SK-N-SH treated with all-trans-retinoic acid at 6 μM for 48 hours (cell line): Measurements from ENCODE around the gene GRK5.

Experiments used
- ATAC-seq: fragments of 200-7000 bp; cut with Tn5 transposase; 3 replicates; pipeline ENCODE4 v1.9.1; 2020; ENCODE audit warnings: mild to moderate bottlenecking, moderate library complexity
- ARNTL ChIP-seq: fragments of 450-650 bp; formaldehyde crosslinking; IDR thresholded peaks from 2 replicates; pipeline ENCODE4 v1.5.0; 2020; ENCODE audit warnings: low read depth, mild to moderate bottlenecking, moderate library complexity, borderline replicate concordance
- BACH2 ChIP-seq: fragments of 250-450 bp; sonication (Bioruptor Pico); IDR thresholded peaks from 2 replicates; pipeline ENCODE4 v1.9.0; 2021; ENCODE audit warnings: mild to moderate bottlenecking, borderline replicate concordance
- CSDC2 ChIP-seq: fragments of 250-450 bp; sonication (Bioruptor Pico); IDR thresholded peaks from 2 replicates; pipeline ENCODE4 v1.5.0; 2020; ENCODE audit warnings: mild to moderate bottlenecking, moderate library complexity
- ESRRG ChIP-seq: fragments of 250-450 bp; sonication (Bioruptor Pico); IDR thresholded peaks from 2 replicates; pipeline ENCODE4 v1.6.1; 2021; ENCODE audit warnings: mild to moderate bottlenecking
- GLIS3 ChIP-seq: fragments of 250-450 bp; sonication (Bioruptor Pico); IDR thresholded peaks from 2 replicates; pipeline ENCODE4 v1.5.0; 2020; ENCODE audit warnings: mild to moderate bottlenecking, moderate library complexity
- ISL1 ChIP-seq: fragments of 250-450 bp; sonication (Bioruptor Pico); IDR thresholded peaks from 2 replicates; pipeline ENCODE4 v2.1.2; 2022; ENCODE audit warnings: mild to moderate bottlenecking, moderate library complexity
- OSR1 ChIP-seq: fragments of 250-450 bp; sonication (Bioruptor Pico); IDR thresholded peaks from 2 replicates; pipeline ENCODE4 v1.8.0; 2022; ENCODE audit warnings: moderate library complexity, mild to moderate bottlenecking, inconsistent platforms
- PPARA ChIP-seq: fragments of 250-450 bp; sonication (Bioruptor Pico); IDR thresholded peaks from 2 replicates; pipeline ENCODE4 v1.5.0; 2020; ENCODE audit warnings: mild to moderate bottlenecking, borderline replicate concordance
- RARB ChIP-seq: fragments of 250-450 bp; sonication (Bioruptor Pico); IDR thresholded peaks from 2 replicates; pipeline ENCODE4 v1.8.0; 2021; ENCODE audit warnings: mild to moderate bottlenecking, moderate library complexity
- SNAI2 ChIP-seq: fragments of 250-450 bp; sonication (Bioruptor Pico); IDR thresholded peaks from 2 replicates; pipeline ENCODE4 v1.5.0; 2020; ENCODE audit warnings: mild to moderate bottlenecking, moderate library complexity
- TCF4 ChIP-seq: fragments of 250-450 bp; sonication (Bioruptor Pico); IDR thresholded peaks from 2 replicates; pipeline ENCODE4 v1.8.0; 2021; ENCODE audit warnings: mild to moderate bottlenecking, moderate library complexity, borderline replicate concordance
- TOX ChIP-seq: fragments of 250-450 bp; sonication (Bioruptor Pico); IDR thresholded peaks from 2 replicates; pipeline ENCODE4 v1.8.0; 2021; ENCODE audit warnings: mild to moderate bottlenecking, moderate library complexity, borderline replicate concordance
- ZC3H10 ChIP-seq: fragments of 250-450 bp; sonication (Bioruptor Pico); IDR thresholded peaks from 2 replicates; pipeline ENCODE4 v1.5.1; 2021; ENCODE audit warnings: mild to moderate bottlenecking, moderate library complexity
- ZFP3 ChIP-seq: fragments of 250-450 bp; sonication (Bioruptor Pico); IDR thresholded peaks from 2 replicates; pipeline ENCODE4 v1.5.0; 2020; ENCODE audit warnings: mild to moderate bottlenecking, moderate library complexity
- ZFP30 ChIP-seq: fragments of 450-650 bp; formaldehyde crosslinking; IDR thresholded peaks from 2 replicates; pipeline ENCODE4 v1.5.0; 2022; ENCODE audit warnings: mild to moderate bottlenecking, moderate library complexity
- ZNF565 ChIP-seq: fragments of 450-650 bp; formaldehyde crosslinking; conservative IDR thresholded peaks from 2 replicates; pipeline ENCODE4 v1.5.0; 2020; ENCODE audit warnings: low read depth, mild to moderate bottlenecking, moderate library complexity
- ZNF70 ChIP-seq: fragments of 450-650 bp; formaldehyde crosslinking; IDR thresholded peaks from 2 replicates; pipeline ENCODE4 v1.5.0; 2020; ENCODE audit warnings: mild to moderate bottlenecking, moderate library complexity
- ZNF8 ChIP-seq: fragments of 450-650 bp; formaldehyde crosslinking; IDR thresholded peaks from 2 replicates; pipeline ENCODE4 v1.5.0; 2020; ENCODE audit warnings: mild to moderate bottlenecking, moderate library complexity
- TF ChIP-seq, protein P1 (sequence below): fragments of 250-450 bp; sonication (Bioruptor Pico); IDR thresholded peaks from 2 replicates; pipeline ENCODE4 v1.5.1; 2021; ENCODE audit warnings: mild to moderate bottlenecking, moderate library complexity
- TF ChIP-seq, protein P2 (sequence below): fragments of 250-450 bp; sonication (Bioruptor Pico); IDR thresholded peaks from 2 replicates; pipeline ENCODE4 v1.5.1; 2020; ENCODE audit warnings: low read depth, mild to moderate bottlenecking, moderate library complexity
- TF ChIP-seq, protein P3 (sequence below): fragments of 250-450 bp; sonication (Bioruptor Pico); IDR thresholded peaks from 2 replicates; pipeline ENCODE4 v1.5.0; 2020; ENCODE audit warnings: mild to moderate bottlenecking, moderate library complexity
- TF ChIP-seq, protein P4 (sequence below): fragments of 250-450 bp; sonication (Bioruptor Pico); IDR thresholded peaks from 2 replicates; pipeline ENCODE4 v1.8.0; 2021; ENCODE audit warnings: low read depth, mild to moderate bottlenecking, moderate library complexity, borderline replicate concordance

The GRK5 gene

DNA sequence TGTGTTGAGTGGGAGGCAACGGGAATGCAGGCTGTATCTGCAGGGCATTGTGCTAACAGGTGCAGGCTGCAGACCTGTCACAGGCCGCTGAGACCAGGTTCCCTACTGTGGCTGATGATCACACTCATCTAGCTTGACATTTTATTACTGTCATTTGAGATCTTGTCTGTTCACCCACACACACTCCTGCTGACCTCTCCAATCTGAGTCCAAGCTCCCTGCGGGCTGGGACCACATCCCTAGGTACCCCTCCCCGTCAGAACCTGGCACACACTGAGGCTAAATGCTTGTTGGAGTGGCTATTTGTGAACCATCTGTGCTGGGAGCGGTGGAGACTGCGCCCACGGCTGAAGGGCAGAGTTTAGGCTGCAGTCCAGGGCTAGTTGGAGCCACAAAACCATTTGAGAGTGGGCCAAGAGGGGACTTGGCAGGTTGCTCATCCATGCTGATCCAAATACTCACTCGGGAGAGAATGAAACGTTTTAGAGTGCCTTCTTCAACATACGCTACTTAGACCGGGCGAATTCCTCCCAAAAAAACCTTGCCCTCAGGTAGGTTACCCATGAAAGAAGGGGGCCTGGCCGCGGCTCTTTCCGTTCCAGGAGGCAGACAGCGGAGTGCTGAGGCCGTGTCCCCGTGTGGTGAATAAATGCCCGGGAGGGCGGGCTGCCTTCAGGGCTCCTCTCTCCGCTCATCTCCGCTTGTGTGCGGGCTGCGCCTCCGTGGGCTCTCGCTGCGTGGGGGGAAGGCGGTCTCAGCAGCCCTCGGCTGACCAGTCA, 170.8 kb downstream of the GRK5 start (continued):
- TF ChIP-seq, protein P1, sequence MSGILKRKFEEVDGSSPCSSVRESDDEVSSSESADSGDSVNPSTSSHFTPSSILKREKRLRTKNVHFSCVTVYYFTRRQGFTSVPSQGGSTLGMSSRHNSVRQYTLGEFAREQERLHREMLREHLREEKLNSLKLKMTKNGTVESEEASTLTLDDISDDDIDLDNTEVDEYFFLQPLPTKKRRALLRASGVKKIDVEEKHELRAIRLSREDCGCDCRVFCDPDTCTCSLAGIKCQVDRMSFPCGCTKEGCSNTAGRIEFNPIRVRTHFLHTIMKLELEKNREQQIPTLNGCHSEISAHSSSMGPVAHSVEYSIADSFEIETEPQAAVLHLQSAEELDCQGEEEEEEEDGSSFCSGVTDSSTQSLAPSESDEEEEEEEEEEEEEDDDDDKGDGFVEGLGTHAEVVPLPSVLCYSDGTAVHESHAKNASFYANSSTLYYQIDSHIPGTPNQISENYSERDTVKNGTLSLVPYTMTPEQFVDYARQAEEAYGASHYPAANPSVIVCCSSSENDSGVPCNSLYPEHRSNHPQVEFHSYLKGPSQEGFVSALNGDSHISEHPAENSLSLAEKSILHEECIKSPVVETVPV, result no peak

DNA sequence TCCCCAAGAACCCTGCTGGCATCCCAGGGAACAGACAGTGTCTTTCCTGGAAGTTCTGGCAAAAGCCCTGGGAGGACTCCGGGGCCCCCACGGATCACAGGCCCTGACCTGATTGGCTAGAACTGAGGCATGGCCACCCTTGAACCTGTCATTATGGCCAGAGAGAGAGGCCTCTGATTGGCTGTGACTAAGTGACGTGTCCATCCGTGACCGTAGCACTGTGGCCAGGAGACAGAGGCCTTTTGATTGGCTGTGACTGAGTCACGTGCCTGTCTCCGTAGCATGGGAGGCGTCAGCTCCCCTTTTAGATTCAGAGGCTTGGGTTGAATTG, 171.3 kb downstream of the GRK5 start:
- no peak for ATAC-seq

DNA sequence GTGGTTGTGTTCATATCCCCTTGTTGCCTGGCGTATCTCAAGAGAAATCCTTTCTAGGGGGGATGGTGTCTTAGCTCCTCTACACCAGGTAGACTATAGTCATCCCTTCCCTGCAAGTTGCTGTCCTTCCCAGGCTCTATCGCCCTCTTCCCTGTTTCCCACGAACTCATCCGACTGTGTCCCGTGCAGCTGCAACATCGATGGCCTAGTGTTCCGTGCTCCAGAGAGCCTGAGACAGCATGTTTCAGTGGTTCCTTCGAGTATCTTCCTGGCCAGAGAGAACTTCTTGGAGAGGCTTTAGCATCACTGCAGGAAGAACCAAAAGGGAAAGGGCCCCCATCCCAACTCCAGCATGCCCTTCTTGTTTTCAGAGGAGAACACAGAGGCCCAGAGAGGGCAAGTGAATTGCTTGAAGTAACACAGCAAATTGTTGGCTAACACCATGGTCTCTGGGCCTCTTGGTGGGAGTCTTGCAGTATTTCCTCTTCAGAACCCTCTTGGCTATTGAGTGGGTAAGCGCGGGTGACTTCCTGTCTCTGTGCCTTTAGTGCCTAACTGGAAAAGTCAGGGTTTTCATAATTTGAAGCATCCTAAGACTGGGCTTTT, 172.2 kb downstream of the GRK5 start:
- ATAC-seq, result no peak
- TF ChIP-seq, protein P1, result no peak
- TF ChIP-seq ARNTL (CRISPR knock-in tag) (no peak), TCF4 (CRISPR knock-in tag) (no peak), CSDC2 (CRISPR knock-in tag) (no peak), RARB (CRISPR knock-in tag) (no peak), BACH2 (no peak), ZNF565 (no peak), ZNF8 (CRISPR knock-in tag) (no peak), ISL1 (CRISPR knock-in tag) (no peak), ZNF70 (no peak), TOX (CRISPR knock-in tag) (no peak), GLIS3 (CRISPR knock-in tag) (no peak), ZC3H10 (CRISPR knock-in tag) (no peak), ESRRG (CRISPR knock-in tag) (no peak), SNAI2 (CRISPR knock-in tag) (no peak)
- TF ChIP-seq, protein P2, sequence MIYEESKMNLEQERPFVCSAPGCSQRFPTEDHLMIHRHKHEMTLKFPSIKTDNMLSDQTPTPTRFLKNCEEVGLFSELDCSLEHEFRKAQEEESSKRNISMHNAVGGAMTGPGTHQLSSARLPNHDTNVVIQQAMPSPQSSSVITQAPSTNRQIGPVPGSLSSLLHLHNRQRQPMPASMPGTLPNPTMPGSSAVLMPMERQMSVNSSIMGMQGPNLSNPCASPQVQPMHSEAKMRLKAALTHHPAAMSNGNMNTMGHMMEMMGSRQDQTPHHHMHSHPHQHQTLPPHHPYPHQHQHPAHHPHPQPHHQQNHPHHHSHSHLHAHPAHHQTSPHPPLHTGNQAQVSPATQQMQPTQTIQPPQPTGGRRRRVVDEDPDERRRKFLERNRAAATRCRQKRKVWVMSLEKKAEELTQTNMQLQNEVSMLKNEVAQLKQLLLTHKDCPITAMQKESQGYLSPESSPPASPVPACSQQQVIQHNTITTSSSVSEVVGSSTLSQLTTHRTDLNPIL (CRISPR knock-in tag), result no peak
- TF ChIP-seq, protein P3, sequence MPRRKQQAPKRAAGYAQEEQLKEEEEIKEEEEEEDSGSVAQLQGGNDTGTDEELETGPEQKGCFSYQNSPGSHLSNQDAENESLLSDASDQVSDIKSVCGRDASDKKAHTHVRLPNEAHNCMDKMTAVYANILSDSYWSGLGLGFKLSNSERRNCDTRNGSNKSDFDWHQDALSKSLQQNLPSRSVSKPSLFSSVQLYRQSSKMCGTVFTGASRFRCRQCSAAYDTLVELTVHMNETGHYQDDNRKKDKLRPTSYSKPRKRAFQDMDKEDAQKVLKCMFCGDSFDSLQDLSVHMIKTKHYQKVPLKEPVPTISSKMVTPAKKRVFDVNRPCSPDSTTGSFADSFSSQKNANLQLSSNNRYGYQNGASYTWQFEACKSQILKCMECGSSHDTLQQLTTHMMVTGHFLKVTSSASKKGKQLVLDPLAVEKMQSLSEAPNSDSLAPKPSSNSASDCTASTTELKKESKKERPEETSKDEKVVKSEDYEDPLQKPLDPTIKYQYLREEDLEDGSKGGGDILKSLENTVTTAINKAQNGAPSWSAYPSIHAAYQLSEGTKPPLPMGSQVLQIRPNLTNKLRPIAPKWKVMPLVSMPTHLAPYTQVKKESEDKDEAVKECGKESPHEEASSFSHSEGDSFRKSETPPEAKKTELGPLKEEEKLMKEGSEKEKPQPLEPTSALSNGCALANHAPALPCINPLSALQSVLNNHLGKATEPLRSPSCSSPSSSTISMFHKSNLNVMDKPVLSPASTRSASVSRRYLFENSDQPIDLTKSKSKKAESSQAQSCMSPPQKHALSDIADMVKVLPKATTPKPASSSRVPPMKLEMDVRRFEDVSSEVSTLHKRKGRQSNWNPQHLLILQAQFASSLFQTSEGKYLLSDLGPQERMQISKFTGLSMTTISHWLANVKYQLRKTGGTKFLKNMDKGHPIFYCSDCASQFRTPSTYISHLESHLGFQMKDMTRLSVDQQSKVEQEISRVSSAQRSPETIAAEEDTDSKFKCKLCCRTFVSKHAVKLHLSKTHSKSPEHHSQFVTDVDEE (CRISPR knock-in tag), result no peak

More for the DNA sequence above, 171.3 kb downstream of the GRK5 start:
- TF ChIP-seq BACH2 (no peak), TCF4 (CRISPR knock-in tag) (no peak), ZFP30 (no peak), OSR1 (CRISPR knock-in tag) (no peak), CSDC2 (CRISPR knock-in tag) (no peak), ZNF565 (no peak), RARB (CRISPR knock-in tag) (no peak)

DNA sequence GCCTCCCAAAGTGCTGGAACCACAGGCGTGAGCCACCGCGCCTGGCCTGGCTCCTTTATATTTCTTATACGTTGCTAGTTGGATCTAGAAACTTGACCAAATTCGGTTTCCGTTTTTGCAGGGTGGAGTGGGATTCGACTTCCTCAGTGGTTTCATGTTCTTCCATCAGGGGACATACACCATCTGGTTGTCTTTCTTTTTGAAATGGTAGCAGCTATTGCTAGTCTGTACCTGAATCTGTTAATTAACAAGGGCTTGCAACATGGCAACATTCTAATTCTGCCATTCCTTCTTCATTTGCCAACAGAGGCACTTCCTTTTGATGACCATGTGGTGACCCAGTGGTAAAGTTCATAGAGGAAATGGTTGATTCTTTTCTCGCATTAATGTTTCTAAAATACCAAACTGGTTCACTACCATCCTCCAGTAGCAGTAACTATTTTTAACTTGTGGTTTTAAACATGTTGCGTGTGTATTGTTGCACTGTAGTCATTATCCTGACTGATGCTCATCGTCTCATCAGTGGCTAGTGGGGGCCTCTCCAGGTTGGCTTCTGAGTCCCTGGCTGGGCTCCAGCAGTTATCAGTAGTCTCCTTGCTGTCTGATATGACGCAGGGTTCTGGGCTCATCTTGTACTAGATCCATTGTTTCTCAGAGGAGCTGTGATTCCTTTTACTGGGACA, 175.9 kb downstream of the GRK5 start:
- no peak for ATAC-seq
- no peak for TF ChIP-seq SNAI2 (CRISPR knock-in tag)
- no peak for TF ChIP-seq RARB (CRISPR knock-in tag)
- no peak for TF ChIP-seq ISL1 (CRISPR knock-in tag)
- TF ChIP-seq, protein P2 (CRISPR knock-in tag), result no peak
- TF ChIP-seq, protein P4, sequence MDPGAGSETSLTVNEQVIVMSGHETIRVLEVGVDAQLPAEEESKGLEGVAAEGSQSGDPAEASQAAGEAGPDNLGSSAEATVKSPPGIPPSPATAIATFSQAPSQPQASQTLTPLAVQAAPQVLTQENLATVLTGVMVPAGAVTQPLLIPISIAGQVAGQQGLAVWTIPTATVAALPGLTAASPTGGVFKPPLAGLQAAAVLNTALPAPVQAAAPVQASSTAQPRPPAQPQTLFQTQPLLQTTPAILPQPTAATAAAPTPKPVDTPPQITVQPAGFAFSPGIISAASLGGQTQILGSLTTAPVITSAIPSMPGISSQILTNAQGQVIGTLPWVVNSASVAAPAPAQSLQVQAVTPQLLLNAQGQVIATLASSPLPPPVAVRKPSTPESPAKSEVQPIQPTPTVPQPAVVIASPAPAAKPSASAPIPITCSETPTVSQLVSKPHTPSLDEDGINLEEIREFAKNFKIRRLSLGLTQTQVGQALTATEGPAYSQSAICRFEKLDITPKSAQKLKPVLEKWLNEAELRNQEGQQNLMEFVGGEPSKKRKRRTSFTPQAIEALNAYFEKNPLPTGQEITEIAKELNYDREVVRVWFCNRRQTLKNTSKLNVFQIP (CRISPR knock-in tag), result no peak
- TF ChIP-seq TOX (CRISPR knock-in tag), result no peak
- TF ChIP-seq TCF4 (CRISPR knock-in tag), result no peak
- no peak for TF ChIP-seq ZFP3
- no peak for TF ChIP-seq CSDC2 (CRISPR knock-in tag)
- TF ChIP-seq GLIS3 (CRISPR knock-in tag), result no peak
- TF ChIP-seq ARNTL (CRISPR knock-in tag), result no peak
- TF ChIP-seq PPARA, result no peak
- TF ChIP-seq, protein P1, result no peak
- TF ChIP-seq, all 23 proteins: peak for 0
